Stimulated activated CD4-positive, alpha-beta T cell treated with anti-CD3 and anti-CD28 coated beads, Interleukin-4, amount 100 ng/mL, for 1 hour (primary cell): ENCODE data around the gene C2orf81.

Experiments
- DNase-seq: peaks from one replicate; pipeline ENCODE4 v3.0.0-alpha.2; 2020

Gene C2orf81

DNA sequence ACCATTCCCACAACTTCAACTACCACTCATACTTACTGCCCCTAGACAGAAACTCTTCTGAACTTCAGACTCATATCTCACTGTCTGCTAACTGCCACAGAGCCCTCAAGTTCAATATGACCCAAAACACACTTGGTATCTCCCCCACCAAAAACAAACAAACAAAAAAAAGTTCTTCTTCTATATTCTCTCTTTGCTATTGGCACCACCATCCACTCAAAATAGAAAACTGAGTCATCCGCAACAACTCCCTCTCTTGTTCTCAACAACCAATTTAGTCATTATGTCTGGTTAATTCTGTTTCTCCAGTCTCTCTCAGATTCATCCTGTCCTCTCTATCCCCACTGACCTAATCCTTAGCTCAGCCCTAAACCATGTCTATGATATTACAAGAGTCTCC is 34.1 kb downstream of the C2orf81 start:
- no peak for DNase-seq

DNA sequence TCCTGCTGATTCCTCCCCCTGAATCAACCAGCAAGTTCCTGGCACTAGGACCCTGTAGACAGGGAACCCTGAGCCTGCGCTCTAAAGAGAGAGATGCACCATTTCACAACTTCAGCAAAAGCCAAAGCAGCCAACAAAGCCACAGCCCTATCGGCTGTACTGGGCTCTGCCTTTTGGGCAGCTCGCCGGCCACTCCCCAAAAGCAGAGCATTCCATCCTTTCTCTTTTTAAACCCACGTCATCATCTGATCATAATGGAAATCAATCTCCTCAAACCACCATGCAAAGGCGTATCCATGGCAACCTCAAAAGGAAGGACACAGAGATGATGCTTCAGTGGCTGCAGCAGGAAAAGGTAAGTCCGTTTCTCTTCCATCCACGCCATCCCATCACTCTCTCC is 36.0 kb downstream of the C2orf81 start:
- no peak for DNase-seq

DNA sequence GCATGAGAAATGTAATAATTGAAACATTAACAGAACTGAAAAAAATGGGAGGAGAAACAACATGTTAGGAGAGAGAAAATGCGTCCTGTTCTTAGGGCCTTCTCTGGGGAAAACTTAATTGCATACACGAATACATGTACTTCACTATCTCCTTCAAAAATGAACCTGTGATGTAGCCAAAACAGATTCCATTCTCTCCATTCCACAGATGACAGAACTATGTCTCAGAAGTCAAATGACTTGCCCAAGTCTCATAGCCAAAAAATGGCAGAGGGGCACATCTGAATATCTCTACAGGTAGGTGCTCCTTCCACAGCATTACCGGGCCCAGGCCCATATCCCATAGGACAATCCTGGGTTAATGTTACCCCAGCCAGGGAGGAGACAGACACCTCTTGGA is 37.4 kb downstream of the C2orf81 start:
- no peak for DNase-seq

DNA sequence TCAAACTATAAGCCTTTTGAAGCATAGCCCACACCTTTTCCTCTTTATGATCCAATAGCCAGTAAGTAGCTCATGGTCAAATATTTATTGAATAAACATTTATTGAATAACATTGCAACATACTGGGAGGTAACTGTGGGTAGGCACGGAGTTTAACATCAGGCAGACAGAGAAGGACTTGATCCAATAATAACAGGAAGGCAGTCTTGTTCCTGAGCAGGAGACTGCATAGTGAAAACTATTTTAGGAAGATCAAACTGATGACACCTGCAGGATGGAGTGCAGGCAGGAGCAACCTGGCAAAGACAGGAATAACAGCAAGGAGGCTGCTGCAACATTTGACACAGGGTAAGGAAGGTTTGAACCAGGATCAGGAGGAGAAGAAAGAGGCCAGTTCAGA is 38.2 kb downstream of the C2orf81 start:
- no peak for DNase-seq

DNA sequence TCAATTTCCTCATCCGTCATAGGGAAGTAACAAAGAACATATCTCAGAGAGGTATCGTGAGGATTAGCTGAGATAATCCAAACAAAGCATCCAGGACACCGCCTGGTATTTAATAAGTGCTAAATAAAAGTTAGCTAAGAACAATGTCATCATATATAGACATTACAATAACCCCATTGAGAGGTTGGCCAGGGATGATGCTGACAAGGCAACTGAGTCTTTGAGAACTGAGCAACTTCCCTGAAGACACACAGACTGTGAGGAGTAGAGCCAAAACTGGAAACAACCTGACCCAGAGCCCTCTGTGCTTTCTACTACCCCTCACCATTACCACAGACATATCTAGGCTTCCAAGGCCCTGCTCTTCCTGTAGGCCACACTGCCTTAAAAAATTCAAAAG is 39.7 kb downstream of the C2orf81 start:
- DNase-seq, result no peak

DNA sequence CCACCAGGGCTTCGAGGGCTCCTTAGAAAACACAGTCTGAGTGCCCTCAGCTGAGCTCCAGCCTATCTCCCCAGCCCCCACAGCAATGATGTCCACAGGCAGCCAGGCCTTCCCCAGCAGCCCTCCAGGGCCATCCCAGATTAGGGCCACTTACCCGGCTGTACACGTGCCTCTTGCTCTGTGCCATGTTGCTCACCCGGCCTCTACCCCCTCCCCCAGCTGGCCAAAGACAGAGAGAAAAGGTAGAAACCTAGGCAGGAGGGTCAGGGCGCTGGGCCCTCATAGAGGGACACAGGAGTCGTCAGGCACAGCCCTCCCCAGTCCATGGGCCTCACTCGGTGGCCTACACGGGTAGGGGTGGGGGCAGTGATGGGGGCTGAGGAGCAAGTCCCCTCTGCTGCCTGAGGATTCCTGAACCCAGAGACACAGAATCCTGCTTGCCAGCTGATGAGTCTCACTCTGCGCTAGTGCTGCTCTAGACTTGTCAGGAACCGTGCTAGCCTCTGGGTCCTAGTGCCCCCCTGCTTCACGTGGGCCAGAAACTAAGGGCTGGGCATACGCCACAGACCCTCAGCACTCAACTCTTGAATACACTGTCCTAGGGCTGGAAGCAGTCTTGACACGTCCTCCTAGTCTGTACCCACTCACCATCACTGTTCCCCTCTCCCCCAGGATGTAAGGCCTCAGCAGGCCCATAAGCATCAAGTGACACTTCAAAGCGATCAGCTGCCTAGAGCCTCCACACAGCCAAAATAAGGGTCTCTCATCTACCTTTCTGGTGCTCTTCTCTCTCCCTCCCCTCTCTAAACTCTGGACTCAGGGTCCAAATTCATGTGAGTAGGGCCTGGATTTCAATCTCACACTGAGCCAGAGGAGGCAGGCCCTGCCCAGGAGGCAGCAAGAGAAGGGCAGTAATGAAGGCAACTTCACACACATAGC is 41.3 kb downstream of the C2orf81 start, which contains the start of gene DCTN1:
Gene DCTN1 (minus strand): TSS at position 461 of the 939 bp plus-strand sequence. CDS start 274 bp downstream, at position 187.
- peak; percentile 8 for DNase-seq

DNA sequence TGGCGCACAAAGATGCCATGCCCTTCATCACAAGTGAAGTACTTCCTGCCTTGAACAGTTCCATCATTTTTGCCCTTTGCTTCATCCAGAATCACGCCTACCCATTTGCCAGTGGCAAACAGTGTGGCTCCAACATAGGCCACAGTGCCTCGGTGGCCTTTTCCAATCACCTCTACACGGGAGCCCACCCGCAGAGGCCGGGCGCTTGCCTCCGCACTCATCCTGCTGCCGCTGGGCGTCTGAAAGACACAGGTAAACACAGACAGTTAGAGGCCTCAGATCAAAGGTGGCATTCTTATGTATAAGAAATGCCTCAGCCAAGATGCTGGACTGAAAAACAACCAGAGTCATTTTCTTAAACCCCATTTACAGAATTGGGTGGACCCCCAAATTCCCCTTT is 43.4 kb downstream of the C2orf81 start:
- no peak for DNase-seq

DNA sequence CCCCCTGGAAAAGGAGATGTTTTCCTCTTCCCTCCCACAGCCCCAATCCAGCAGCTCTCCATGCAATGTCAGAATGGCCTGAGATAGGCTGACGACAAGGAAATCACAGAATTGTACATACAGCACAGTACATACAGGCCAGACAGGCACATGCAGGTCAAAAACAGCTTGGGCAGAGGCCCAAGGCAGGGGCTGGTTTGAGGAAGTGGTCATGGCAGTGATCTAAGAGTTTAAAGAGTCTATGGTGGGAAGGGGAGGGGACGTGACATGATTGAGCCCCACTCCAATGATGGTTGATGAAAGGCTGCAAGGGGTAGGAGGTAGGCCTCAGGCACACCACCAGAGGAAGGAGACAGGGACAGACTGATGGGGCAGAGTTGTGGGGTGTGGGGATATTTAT is 45.6 kb downstream of the C2orf81 start:
- no peak for DNase-seq

DNA sequence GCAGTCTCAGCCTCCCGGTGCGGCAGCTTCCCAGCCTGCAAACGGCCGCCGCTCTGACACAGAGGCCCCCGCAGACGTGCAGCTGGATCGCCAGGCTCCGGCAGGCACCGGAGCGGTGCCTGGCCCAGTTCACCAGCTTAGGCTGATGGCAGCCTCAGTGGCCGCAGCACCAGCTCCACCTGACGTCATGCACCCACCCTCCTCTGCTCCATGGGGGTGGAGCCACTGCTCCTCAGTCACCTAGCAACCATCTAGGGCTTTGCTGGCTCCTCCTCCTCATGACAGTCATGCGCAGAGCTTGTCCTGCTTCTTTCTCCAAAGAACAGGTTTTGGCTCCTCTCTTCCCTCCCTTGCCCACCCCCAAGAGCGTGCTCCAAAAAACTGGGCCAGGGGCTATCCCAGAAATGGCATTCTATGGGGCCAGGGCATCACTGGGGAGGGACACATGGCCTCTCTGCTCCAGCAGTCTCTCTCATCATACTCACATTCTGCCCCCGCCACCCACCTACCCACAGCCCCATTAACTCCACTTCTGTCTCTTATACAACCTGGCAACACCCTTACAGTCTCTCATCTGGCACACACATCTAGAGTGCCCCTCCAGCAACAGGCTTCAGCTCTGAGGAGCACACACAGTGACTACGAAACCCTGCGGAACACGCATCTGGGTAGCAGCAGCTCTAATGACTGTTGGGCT is 46.8 kb downstream of the C2orf81 start:
- no peak for DNase-seq

DNA sequence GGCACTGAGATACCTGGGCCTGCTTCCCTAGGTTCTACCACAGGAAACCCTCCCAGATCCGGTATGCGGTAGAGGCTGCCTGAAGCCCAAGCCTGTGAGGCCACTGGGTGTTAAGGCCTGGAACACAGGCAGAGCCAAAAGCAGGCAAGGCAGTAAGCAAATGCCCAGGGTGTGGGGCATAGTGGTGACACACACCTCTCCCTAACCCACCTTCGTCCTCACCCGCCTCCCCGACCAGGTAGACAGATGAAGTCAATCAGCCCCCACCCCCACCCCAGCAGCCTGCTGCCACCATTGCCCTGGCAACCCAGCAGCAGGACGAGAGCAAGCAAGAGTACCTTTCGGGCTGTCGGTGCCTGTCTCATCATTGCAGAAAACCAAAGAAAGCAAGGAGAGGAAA is 47.4 kb downstream of the C2orf81 start:
- no peak for DNase-seq

DNA sequence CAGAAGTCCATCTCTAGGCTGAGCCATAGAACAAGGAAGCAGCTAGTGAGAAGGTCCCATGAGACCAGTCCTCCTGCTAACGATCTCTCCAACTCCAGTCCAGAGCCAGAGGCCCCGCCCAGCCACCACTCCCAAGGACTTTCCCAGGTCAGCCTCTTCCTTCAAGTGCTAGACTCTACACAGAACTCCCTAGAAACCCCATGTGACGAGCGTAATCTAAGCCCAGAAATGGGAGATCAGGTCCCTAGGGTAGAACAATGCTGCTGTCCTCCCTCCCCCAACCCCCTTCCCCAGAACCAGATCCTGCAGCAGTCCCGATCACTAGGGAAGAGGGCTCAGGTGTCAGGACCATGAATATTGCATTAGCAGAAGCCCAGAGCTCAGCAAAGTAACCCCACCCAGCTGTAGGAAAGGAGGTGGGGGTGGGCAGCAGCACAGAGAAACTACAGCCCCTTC is 48.2 kb downstream of the C2orf81 start:
- no peak for DNase-seq

DNA sequence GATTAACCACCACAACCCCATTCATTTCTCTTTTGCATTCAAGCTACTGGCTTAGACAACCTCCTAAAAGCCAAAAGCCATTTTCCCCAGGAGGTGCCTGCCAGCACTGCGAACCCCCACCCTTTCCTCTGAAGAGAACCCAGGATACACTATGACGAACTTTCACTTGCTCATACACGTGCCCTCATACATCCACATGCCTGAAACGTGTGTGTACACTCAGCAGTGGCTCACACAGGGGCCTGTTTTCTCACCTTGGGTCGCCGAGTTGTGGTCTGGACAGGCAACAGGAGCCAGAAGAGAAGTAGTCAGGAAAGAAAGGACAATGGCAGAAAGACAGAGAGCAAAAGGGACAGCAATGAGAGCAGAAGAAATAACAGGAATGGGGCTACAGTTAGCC is 48.7 kb downstream of the C2orf81 start:
- DNase-seq, result no peak

DNA sequence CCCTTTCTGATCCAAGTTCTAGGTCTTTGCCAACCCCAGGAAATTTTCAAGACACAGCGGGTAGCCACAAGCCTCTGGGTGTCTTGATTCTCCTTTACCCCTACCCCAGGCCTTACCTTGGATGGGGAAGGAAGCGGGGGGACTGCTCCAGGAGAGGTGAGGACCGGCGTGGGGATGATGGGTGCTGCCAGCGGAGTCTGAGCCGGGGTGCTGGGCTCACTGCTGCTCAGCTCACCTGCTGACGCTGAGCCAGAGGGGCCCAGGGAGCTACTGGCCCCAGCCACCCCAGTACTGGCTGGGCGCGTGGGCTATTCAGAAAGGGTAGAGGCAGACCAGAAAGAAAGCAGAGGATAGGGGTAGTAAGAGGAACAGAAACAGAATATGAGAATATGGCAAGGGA is 50.0 kb downstream of the C2orf81 start:
- no peak for DNase-seq

DNA sequence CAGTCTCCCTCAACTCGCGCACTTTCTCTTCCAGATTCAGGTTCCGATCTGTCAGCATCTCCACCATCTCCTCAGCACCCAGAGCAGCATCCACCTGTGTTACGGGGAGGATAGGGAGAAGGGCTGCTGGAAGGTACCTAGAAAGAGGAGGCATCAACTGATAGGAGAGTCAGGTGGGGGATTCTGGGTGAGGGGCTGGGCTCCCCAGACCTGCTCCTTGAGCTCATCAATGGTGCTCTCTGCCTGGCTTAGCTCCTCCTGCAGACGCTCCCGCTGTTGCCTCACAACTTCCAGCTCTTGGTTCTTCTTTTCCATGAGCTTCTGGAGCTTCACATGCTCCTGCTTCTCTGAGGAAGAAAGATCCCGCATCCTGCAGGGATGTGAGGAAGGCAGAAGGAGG is 51.4 kb downstream of the C2orf81 start:
- DNase-seq, result no peak

DNA sequence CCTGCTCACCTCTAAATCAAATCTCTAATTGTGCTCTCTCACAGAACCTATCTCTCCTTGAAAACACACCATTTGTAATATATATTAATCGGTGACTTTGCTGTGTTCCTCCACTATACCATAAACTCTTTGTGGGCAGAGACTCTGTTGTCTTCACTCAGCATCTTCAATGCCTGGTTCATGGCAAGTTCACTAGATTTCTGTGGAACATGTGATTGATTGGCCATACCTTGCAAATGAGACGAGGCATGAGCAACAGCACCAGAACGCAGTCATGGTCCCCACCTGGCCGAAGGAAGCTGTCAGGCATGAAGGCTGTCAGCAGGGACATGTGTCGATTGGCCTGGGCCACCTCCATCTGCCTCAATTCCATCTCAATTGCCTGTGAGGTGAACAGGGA is 52.9 kb downstream of the C2orf81 start:
- no peak for DNase-seq

DNA sequence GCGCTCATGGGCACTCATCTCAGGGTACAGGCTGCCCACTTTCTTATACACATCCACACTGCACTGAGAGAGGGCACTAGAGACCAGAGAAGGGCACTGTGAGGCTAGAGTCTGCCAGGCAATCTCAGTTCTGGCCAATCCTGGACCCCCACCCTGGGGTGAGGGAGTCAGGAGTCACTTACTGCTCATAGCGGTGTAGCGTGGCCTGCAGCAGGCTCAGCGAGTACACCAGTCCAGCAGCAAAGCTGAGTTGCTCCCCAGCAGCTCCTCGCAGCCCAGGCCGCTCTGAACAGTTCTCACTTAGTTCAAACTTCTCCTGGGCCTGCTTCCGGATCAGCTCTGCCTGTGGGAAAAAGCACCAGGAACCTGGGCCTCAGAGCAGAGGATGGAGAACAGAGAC is 53.6 kb downstream of the C2orf81 start:
- no peak for DNase-seq

DNA sequence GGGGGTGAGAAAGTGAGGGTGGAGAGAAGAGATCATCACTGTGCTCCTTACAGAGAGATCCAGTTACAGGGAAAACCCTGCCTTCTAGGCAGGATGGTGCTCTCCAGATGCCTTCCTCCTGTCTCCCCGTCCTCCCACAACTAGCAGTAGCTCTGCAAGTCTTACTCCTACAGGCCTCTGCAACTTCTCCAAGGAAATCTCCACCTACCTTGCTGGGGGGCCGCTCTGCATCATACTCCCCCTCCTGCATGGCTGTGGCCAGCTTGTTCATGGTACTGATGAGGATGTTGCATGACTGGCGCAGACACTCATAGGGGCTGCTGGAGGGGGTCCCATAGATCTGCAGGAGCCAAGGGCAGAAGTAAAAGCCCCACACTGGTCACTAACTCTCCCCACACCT is 55.4 kb downstream of the C2orf81 start:
- no peak for DNase-seq

DNA sequence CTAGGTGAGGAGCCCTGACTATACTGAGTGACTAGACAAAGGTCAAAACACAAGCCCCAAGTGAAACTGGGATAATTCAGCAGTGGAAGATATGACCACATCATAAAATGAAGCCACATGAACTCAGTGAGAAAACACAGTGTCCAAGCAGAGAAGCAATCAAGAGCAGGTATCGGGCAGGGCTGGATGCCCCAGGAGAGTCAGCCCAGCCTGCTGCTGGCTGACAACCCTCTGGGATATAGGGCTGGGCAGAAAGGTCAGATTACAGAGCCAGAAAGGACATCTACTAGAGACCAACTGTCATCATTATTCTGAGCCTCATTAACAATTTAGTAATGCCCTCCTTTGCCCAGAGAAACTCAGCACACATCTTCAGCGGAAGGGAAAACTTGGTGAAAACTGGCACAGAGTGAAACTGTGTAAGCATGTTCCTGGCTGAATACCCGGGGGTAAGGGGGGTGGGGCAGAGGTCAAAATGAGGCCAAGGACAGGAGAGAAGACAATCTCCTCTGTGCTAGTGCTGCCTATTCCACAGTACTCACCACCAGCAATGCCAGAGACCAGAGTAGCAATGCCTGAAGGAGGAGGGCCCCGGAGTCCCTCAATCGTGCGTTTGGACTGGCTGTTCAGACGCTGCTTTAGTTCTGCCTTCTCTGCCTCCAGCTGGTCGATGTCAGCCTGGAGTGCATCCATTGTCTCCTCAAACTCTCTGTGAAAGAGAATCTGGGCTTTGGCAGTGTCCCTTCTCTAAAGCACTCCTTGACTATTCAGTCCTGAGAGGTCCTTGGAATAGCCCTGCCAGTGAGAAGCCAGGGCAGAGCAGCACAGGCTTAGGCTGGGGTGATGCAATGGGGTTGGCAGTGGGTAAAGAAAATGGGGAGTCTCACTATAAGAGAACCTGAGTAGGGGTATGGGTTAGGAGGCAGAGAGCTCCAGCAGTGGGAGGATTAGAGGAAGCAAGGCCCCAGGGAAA is 56.6 kb downstream of the C2orf81 start:
- DNase-seq, result no peak
